GM12892 (cell line): ENCODE data around the gene KLC4.

Experiments
- POLR2A ChIP-seq: IDR thresholded peaks from 2 replicates; pipeline ENCODE4 v1.6.1; 2011; ENCODE audit warnings: low read depth, low read length, control low read depth
- POLR2AphosphoS5 ChIP-seq: IDR thresholded peaks from 2 replicates; pipeline ENCODE4 v1.6.1; 2011; ENCODE audit warnings: low read depth, low read length, control low read depth

- TF ChIP-seq POLR2A = no peak
- no peak for TF ChIP-seq POLR2AphosphoS5
Measured at GRCh38 chr6:43086022-43086658, 26.7 kb downstream of the KLC4 start.
